ENCODE measurements around the gene CSF2. TPM values are rescaled to one million over a fixed set of nuclear protein-coding genes. Genes with fewer than 3 reads are reported as not detected.

CSF2 gene
- not detected for total RNA-seq

DNA sequence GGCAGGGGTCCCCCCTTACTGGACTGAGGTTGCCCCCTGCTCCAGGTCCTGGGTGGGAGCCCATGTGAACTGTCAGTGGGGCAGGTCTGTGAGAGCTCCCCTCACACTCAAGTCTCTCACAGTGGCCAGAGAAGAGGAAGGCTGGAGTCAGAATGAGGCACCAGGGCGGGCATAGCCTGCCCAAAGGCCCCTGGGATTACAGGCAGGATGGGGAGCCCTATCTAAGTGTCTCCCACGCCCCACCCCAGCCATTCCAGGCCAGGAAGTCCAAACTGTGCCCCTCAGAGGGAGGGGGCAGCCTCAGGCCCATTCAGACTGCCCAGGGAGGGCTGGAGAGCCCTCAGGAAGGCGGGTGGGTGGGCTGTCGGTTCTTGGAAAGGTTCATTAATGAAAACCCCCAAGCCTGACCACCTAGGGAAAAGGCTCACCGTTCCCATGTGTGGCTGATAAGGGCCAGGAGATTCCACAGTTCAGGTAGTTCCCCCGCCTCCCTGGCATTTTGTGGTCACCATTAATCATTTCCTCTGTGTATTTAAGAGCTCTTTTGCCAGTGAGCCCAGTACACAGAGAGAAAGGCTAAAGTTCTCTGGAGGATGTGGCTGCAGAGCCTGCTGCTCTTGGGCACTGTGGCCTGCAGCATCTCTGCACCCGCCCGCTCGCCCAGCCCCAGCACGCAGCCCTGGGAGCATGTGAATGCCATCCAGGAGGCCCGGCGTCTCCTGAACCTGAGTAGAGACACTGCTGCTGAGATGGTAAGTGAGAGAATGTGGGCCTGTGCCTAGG lies at the start of gene CSF2:
Gene CSF2, plus strand, starts transcription at position 559 of the 783 bp plus-strand sequence. Its CDS starts 35 bp downstream, at position 594.
- TF ChIP-seq, protein P1, sequence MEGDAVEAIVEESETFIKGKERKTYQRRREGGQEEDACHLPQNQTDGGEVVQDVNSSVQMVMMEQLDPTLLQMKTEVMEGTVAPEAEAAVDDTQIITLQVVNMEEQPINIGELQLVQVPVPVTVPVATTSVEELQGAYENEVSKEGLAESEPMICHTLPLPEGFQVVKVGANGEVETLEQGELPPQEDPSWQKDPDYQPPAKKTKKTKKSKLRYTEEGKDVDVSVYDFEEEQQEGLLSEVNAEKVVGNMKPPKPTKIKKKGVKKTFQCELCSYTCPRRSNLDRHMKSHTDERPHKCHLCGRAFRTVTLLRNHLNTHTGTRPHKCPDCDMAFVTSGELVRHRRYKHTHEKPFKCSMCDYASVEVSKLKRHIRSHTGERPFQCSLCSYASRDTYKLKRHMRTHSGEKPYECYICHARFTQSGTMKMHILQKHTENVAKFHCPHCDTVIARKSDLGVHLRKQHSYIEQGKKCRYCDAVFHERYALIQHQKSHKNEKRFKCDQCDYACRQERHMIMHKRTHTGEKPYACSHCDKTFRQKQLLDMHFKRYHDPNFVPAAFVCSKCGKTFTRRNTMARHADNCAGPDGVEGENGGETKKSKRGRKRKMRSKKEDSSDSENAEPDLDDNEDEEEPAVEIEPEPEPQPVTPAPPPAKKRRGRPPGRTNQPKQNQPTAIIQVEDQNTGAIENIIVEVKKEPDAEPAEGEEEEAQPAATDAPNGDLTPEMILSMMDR (IDR thresholded peaks at IDR 0.05), result no peak
- Histone ChIP-seq H3K9me3 (no peaks in the 10 kb centered on the region), H3K4me1 (no peaks in the 10 kb centered on the region), H3K36me3 (no peaks in the 10 kb centered on the region), H3K27me3 (no peaks in the 10 kb centered on the region), H3K27ac (no peak within 1 kb of the TSS), H3K4me3 (no peak within 1 kb of the TSS)
- no peak for DNase-seq (ENCODE audit: low spot score)

DNA sequence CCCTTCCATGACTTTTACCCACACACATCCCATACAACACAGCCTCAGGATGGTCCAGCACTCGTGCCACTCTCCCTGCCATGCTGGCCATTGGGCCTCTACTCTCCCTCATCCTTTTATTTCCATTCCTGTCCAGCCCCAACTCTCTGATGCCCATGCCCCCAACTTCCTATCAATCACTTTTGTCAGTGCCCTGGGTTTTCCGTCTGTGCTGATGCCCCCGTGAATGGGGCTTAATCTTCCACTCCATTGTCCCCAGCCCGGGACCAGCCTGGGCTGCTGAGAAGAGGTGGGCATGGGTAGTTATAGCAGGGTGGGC lies 49.5 kb upstream of the CSF2 start:
- Histone ChIP-seq H3K27ac (no peak overlapping the region), H3K9me3 (no peaks in the 10 kb centered on the region), H3K27me3 (no peaks in the 10 kb centered on the region), H3K4me3 (no peak overlapping the region), H3K36me3 (no peaks in the 10 kb centered on the region), H3K4me1 (no peaks in the 10 kb centered on the region)
- TF ChIP-seq, protein P1 (IDR thresholded peaks at IDR 0.05), result no peak
- peak; percentile 46 for DNase-seq (ENCODE audit: low spot score)

DNA sequence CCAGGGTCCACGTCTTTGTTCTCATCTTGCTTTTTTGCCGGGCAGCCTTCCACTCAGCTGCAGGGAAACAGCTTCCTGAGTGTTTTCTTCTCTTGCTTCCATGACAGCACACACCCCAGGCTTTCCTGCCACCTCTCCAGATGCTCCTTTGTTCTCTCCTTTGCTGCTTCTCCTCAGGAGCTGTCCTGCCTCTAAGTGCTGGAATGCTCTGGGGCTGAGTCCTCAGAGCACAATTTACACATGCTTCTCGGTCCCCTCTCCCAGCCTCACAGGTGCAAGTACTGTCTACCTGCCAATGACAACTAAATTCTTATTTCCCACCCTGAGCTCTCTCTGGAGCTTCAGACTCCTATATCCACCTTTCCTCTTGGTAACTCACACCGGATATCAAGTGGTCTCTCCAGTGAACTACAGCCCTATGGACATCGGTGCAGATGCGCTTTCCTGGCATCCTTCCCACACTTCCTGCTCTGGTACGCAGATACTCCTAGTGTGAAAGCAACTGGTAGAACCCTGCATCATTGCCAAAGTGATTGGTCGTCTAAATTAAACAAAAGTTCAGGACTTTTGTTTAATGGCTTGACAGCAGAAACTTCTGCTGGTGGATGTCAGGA lies 48.7 kb upstream of the CSF2 start:
- Histone ChIP-seq H3K9me3 (no peaks in the 10 kb centered on the region), H3K27ac (no peak overlapping the region), H3K36me3 (no peaks in the 10 kb centered on the region), H3K27me3 (no peaks in the 10 kb centered on the region), H3K4me1 (no peaks in the 10 kb centered on the region), H3K4me3 (no peak overlapping the region)
- DNase-seq (ENCODE audit: low spot score), result no peak
- TF ChIP-seq, protein P1 (IDR thresholded peaks at IDR 0.05), result no peak

DNA sequence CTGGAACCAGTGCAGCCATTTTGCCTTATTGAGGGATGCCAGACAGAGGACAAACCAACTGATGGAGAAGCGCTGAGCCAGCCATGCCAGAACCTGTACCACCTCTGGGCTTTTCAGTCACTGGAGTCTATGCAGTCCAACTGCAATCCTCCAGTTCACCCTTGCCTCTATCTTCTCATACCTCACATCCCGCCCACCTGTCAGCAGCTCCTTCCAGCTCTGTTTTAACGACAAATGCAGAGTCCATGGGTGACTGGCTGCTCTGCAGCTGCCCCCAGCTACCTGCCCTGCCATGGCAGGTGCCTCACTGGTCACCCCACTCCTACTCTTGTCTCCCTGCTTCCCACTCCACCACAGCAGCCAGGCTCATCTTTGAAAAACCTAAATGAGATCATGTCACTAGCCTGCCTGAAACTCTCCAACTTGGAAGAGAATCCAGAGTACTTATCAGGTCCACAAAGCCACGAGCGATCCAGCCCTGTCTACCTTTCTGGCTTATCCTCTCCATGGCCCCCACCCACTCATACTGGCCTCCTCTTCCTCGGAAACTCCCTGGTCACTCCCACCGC lies 48.1 kb upstream of the CSF2 start:
- TF ChIP-seq, protein P1 (IDR thresholded peaks at IDR 0.05), result no peak
- DNase-seq (ENCODE audit: low spot score), result no peak
- Histone ChIP-seq H3K27ac (no peak overlapping the region), H3K27me3 (no peaks in the 10 kb centered on the region), H3K4me1 (no peaks in the 10 kb centered on the region), H3K4me3 (no peak overlapping the region), H3K9me3 (no peaks in the 10 kb centered on the region), H3K36me3 (no peaks in the 10 kb centered on the region)

DNA sequence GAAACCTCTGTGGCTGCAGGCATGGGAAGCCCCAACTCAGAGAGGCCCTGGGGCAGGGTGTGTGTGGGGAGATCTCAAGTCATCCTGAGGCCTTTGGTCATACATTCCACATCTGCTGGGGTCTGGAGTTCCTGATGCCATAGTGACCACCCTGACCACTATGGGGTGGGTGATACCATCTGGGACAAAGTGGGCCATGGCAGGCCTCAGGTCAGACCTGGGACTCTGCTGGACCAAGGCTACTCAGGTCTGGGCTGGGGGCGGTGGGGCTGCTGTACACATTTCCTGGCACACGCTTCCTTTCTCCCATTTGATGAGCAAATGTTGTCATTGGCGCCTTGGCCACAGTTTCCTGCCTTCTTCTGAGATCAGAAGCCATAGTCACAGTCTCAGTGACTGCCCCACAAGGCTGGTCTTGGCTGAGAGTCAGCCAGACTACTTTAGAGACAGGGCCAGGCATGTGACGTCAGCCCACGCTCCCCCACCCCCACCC lies 47.0 kb upstream of the CSF2 start:
- TF ChIP-seq, protein P1 (IDR thresholded peaks at IDR 0.05), result no peak
- Histone ChIP-seq H3K36me3 (no peaks in the 10 kb centered on the region), H3K4me3 (no peak overlapping the region), H3K27ac (no peak overlapping the region), H3K4me1 (no peaks in the 10 kb centered on the region), H3K27me3 (no peaks in the 10 kb centered on the region), H3K9me3 (no peaks in the 10 kb centered on the region)
- peak; percentile 48 for DNase-seq (ENCODE audit: low spot score)
